ENCODE results near the gene DNAJC10.

Gene DNAJC10

GRCh38 chr2:182716650-182716979 lies 558 bp downstream of the DNAJC10 start:
- H3K4me1 ChIP-seq (ENCODE audit: insufficient read depth, low read length, severe bottlenecking), result peaks cover 40% of the 10 kb centered on the region
- 0 out of 2 replicates have a peak, but pooled peaks cover 5% of the 10 kb centered on the region for H3F3A ChIP-seq (ENCODE audit: insufficient read depth, low read length)
- H3K9me3 ChIP-seq (ENCODE audit: low read length), result no peaks in the 10 kb centered on the region
- H3K9ac ChIP-seq (ENCODE audit: low read length), result peak overlapping the region; percentile 79
- H3K27ac ChIP-seq (ENCODE audit: low read depth, low read length, poor library complexity, severe bottlenecking), result peak overlapping the region; percentile 90
- no peaks in the 10 kb centered on the region for H4K20me1 ChIP-seq (ENCODE audit: insufficient read depth, low read length)
- peaks cover 23% of the 10 kb centered on the region for H3K36me3 ChIP-seq (ENCODE audit: insufficient read depth, low read length)
- H3K79me2 ChIP-seq (ENCODE audit: insufficient read depth, low read length), result peaks cover 9% of the 10 kb centered on the region; the same call in 1 of the 2 replicates
- no peak for TF ChIP-seq CTCF (IDR thresholded peaks at IDR 0.05; ENCODE audit: low read length)
- no peak for TF ChIP-seq EZH2 (IDR thresholded peaks at IDR 0.05; ENCODE audit: borderline replicate concordance, low read length)
- H3K4me3 ChIP-seq (ENCODE audit: low read depth, low read length, poor library complexity, severe bottlenecking), result peak overlapping the region; percentile 79
- peak overlapping the region; percentile 55; the same call in 1 of the 2 replicates for H2AFZ ChIP-seq (ENCODE audit: low read length)
- no peaks in the 10 kb centered on the region for H3K9me2 ChIP-seq (ENCODE audit: low read depth, low read length)
- peak overlapping the region; percentile 96 for H3K4me2 ChIP-seq (ENCODE audit: low read length)
- no peaks in the 10 kb centered on the region for H3K27me3 ChIP-seq (ENCODE audit: insufficient read depth, low read length)

GRCh38 chr2:182717416-182717815 lies 1.4 kb downstream of the DNAJC10 start:
- peak overlapping the region; percentile 96 for H3K4me2 ChIP-seq (ENCODE audit: low read length)
- no peak overlapping the region for H2AFZ ChIP-seq (ENCODE audit: low read length)
- peaks cover 9% of the 10 kb centered on the region; the same call in 1 of the 2 replicates for H3K79me2 ChIP-seq (ENCODE audit: insufficient read depth, low read length)
- no peaks in the 10 kb centered on the region for H4K20me1 ChIP-seq (ENCODE audit: insufficient read depth, low read length)
- TF ChIP-seq EZH2 (IDR thresholded peaks at IDR 0.05; ENCODE audit: borderline replicate concordance, low read length) (no peak), CTCF (IDR thresholded peaks at IDR 0.05; ENCODE audit: low read length) (no peak)
- no peaks in the 10 kb centered on the region for H3K9me2 ChIP-seq (ENCODE audit: low read depth, low read length)
- H3K9me3 ChIP-seq (ENCODE audit: low read length), result no peaks in the 10 kb centered on the region
- H3K9ac ChIP-seq (ENCODE audit: low read length), result peak overlapping the region; percentile 79
- no peaks in the 10 kb centered on the region for H3K27me3 ChIP-seq (ENCODE audit: insufficient read depth, low read length)
- peak overlapping the region; percentile 90 for H3K27ac ChIP-seq (ENCODE audit: low read depth, low read length, poor library complexity, severe bottlenecking)
- peak overlapping the region; percentile 79 for H3K4me3 ChIP-seq (ENCODE audit: low read depth, low read length, poor library complexity, severe bottlenecking)
- peaks cover 29% of the 10 kb centered on the region for H3K36me3 ChIP-seq (ENCODE audit: insufficient read depth, low read length)
- H3F3A ChIP-seq (ENCODE audit: insufficient read depth, low read length), result 0 out of 2 replicates have a peak, but pooled peaks cover 5% of the 10 kb centered on the region
- peaks cover 40% of the 10 kb centered on the region for H3K4me1 ChIP-seq (ENCODE audit: insufficient read depth, low read length, severe bottlenecking)

- Histone ChIP-seq H3K27ac (ENCODE audit: low read depth, low read length, poor library complexity, severe bottlenecking) (peak overlapping the region; percentile 90), H3K27me3 (ENCODE audit: insufficient read depth, low read length) (no peaks in the 10 kb centered on the region), H2AFZ (ENCODE audit: low read length) (no peak overlapping the region), H3K4me1 (ENCODE audit: insufficient read depth, low read length, severe bottlenecking) (peaks cover 40% of the 10 kb centered on the region), H3K36me3 (ENCODE audit: insufficient read depth, low read length) (peaks cover 32% of the 10 kb centered on the region), H4K20me1 (ENCODE audit: insufficient read depth, low read length) (no peaks in the 10 kb centered on the region), H3K4me3 (ENCODE audit: low read depth, low read length, poor library complexity, severe bottlenecking) (peak overlapping the region; percentile 79), H3K9me3 (ENCODE audit: low read length) (no peaks in the 10 kb centered on the region), H3K79me2 (ENCODE audit: insufficient read depth, low read length) (peaks cover 9% of the 10 kb centered on the region; the same call in 1 of the 2 replicates), H3K9me2 (ENCODE audit: low read depth, low read length) (no peaks in the 10 kb centered on the region), H3K4me2 (ENCODE audit: low read length) (peak overlapping the region; percentile 96), H3F3A (ENCODE audit: insufficient read depth, low read length) (0 out of 2 replicates have a peak, but pooled peaks cover 5% of the 10 kb centered on the region), H3K9ac (ENCODE audit: low read length) (peak overlapping the region; percentile 79)
- no peak for TF ChIP-seq EZH2 (IDR thresholded peaks at IDR 0.05; ENCODE audit: borderline replicate concordance, low read length)
- no peak for TF ChIP-seq CTCF (IDR thresholded peaks at IDR 0.05; ENCODE audit: low read length)
These were observed 1.8 kb downstream of the DNAJC10 start for GRCh38 chr2:182717816-182718215.

All from OCI-LY1 (cell line).